Measurements from ENCODE around the gene MBD2. TPM values are rescaled to one million over a fixed set of nuclear protein-coding genes. Genes with fewer than 3 reads are reported as not detected.
A peak's percentile ranks its signal among the peaks of the same experiment; 100 is the strongest.

The MBD2 gene
- total RNA-seq, 1 donor from 2014 or later, result 58.9 TPM

GRCh38 chr18:54197747-54198411, 26.6 kb downstream of the MBD2 start:
- DNase-seq (ENCODE audit: low read depth, low spot score), result no peak

GRCh38 chr18:54193786-54194185, 30.7 kb downstream of the MBD2 start:
- no peak for DNase-seq (ENCODE audit: low read depth, low spot score)

GRCh38 chr18:54192900-54193299, 31.6 kb downstream of the MBD2 start:
- DNase-seq (ENCODE audit: low read depth, low spot score), result no peak

GRCh38 chr18:54192415-54192814, 32.1 kb downstream of the MBD2 start:
- no peak for DNase-seq (ENCODE audit: low read depth, low spot score)

GRCh38 chr18:54191352-54191751, 33.1 kb downstream of the MBD2 start:
- DNase-seq (ENCODE audit: low read depth, low spot score), result no peak

GRCh38 chr18:54187372-54187771, 37.1 kb downstream of the MBD2 start:
- DNase-seq (ENCODE audit: low read depth, low spot score), result no peak

GRCh38 chr18:54184836-54185235, 39.6 kb downstream of the MBD2 start:
- no peak for DNase-seq (ENCODE audit: low read depth, low spot score)

DNA sequence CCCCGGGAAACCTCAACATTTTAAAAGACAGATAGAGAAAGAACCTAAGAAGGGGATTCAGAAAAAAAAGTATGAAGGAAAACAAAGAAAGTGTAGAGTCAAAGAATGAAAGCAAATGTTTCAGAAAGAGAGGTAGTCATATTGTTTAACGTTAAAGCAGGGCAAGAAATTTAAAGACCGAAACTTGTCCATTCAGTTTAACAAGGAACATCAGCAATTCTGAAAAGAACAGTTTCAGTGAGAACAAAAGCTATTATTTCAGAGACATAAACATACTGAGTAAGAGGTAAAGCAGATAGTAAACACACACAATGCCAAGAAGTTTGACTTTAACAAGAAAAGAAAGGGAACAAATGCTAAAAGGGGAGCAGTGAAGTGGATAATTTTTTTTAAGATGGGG, 41.1 kb downstream of the MBD2 start:
- no peak for DNase-seq (ENCODE audit: low read depth, low spot score)

DNA sequence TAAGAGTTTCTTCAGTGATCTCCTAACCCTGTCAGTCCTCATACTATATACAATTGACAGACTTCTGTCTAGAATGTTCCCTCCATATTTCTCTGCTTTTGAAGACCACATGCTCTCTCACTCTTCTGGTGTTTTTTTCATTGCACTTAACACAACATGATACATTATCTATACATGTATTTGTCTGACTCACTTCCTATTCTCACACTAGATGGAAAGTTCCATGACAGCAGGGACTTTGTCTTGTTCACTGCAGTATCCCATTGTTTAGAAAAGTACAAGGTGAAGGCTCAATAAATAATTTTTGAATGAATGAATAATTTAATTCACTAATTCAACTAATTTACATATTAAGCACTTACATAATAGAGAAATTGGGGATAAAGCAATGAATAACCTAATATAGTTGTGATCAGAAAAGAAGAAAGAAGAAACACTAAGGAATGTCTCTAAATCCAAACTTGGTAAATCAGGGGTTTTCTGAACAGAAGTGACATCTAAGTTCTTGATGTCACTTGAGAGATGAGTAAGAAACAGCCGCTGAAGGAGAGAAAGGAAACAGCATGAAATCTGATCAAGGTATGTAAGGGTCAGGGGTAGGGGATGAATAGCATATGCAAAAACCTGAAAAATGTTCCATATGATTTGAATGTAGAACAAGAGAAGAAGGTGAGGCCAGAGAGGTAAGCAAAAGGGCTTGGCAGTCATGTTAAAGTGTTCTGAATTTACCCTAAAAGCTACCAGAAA, 42.4 kb downstream of the MBD2 start:
- peak; percentile 49 for DNase-seq (ENCODE audit: low read depth, low spot score)

- no peak for DNase-seq (ENCODE audit: low read depth, low spot score)
Measured at GRCh38 chr18:54173980-54174630, 50.4 kb downstream of the MBD2 start.

- DNase-seq (ENCODE audit: low read depth, low spot score), result no peak
Measured at GRCh38 chr18:54173250-54173649, 51.2 kb downstream of the MBD2 start.

DNA sequence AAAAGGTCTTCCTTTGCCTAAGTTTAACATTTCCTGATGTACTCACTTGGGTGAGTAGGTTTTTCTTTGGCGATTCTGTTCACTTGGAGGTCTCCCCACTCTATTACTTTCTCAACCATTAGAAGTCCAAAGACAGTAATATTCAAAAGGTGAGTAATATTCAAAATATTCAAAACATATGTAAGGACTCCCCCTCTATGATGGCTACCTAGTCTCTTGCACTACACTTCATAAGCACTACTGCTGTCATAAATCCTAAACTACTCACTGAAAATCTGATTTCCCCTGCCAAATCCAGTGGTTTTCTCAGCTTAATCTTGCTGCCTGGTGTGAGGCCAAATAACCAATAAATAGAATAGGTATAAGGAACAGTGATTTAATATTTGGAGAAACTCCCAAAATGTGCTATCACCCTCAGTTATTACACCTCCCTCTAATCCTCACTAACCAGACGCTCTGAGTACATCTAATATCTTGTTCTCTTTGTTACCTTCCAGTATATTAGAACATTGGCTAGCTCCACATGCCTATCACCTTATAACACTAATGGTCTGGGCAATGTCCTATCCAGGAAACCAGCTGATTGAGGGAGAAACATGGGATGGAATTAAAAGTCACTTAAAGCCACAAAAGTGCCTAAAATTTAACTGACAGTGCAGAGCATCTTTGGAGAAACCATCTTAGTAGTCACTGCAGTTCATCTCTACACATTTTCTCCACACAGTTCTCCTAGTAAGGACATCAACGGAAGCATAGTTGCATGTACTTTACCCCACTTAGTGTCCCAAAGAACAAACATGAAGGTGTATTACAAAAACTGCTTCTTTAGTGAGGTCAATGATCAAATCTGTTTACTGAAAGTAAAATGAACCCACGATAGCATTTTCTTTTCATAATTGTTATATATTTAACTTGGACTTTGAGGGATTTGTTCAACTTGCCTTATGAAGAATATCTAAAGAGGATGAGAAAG, 54.8 kb downstream of the MBD2 start:
- DNase-seq (ENCODE audit: low read depth, low spot score), result no peak

GRCh38 chr18:54165450-54165849, 59.0 kb downstream of the MBD2 start:
- no peak for DNase-seq (ENCODE audit: low read depth, low spot score)

GRCh38 chr18:54163453-54163852, 61.0 kb downstream of the MBD2 start:
- DNase-seq (ENCODE audit: low read depth, low spot score), result no peak

- no peak for DNase-seq (ENCODE audit: low read depth, low spot score)
Measured at GRCh38 chr18:54162431-54162830, 62.0 kb downstream of the MBD2 start.

DNA sequence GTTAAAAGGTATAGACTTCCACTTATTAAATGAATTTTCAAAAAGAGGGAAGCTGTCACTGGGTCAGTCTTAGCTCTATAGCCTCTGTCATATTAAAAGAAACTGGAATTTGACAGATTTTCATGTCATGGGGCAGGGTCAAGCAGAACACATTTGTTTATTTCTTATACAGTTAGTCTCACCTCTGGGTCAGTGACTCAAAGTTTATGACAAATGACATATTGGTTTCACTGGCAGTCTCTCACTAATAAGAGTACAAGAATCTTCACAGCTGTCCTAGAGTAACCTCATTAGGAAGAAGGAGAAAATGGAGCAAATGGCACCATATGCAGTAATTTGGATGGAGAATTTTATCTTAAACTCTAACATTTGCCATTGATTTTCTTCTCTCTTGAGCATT, 63.2 kb downstream of the MBD2 start:
- DNase-seq (ENCODE audit: low read depth, low spot score), result no peak

DNA sequence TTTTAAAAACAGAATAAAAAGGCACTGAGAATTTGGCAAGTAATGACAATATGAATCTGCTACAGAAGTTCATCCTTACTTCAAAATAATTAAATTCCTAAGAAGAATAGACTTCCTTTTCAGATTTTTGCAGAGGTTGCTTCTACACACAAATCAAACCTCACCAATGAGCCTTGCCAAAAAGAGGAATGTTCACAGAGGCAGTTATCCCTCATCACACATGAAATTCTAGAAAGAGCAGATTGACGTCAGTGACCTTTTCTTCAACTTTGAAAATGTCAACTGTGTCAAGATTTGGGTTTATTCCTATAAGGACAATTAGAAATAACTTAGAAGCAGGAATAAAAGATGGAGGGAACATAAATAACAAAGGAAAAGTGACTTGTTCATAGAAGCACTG, 64.6 kb downstream of the MBD2 start:
- no peak for DNase-seq (ENCODE audit: low read depth, low spot score)

DNA sequence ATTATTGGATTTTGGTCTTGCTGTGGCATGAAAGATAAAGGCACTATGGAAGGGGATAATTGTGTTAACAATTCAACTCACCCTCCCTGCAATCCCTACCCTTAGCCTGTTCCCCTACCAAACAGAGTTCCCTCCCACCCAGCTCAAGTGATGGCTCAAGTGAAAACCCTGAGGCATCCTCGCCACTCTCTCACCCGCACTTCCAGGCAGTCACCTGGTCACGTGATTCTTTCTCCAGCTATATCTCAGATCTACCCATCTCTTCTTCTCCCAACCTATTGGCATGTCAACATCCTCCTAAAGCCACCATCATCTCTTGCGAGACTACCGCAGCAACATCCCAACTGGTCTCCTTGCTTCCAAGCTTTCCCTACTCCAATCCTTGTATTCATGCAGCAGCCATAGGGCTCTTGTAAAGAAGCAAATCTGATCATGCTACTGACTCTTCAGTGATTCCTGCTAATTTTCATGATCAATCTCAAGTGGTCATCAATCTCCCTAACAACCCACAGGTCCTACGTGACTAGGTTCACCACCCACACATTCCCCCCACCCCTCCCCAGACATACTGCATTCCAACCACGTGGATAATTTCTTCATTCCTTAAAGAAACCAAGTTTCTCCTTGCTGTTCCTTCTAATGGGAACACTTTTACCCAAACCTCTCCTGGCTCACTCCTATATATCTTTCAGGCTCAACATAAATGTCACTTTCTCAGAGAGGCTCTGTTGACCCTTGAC, 66.7 kb downstream of the MBD2 start:
- DNase-seq (ENCODE audit: low read depth, low spot score), result no peak

GRCh38 chr18:54155412-54155811, 69.1 kb downstream of the MBD2 start:
- no peak for DNase-seq (ENCODE audit: low read depth, low spot score)

DNA sequence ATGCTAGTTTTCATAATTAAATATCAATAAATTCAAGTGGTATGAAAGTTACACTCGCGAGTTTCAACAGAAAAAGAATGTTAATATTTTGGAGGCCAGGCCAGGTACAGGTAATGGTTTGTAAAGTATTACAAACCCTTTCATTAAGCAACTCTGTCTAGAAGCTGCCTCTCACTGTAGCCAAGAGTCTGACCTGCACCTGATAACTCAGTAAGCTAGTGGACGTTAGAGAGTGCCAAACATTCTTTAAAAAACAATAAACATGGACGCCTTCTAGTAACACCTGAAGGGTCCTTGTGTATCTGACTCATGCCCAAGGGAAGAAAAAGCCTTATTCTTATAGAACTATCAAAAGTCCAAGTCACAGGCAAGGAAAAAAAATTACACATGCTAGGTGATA, 70.2 kb downstream of the MBD2 start:
- DNase-seq (ENCODE audit: low read depth, low spot score), result no peak

- no peak for DNase-seq (ENCODE audit: low read depth, low spot score)
Measured at GRCh38 chr18:54151376-54151775, 73.1 kb downstream of the MBD2 start.
